ENCODE results near the gene TCHHL1.

DNA sequence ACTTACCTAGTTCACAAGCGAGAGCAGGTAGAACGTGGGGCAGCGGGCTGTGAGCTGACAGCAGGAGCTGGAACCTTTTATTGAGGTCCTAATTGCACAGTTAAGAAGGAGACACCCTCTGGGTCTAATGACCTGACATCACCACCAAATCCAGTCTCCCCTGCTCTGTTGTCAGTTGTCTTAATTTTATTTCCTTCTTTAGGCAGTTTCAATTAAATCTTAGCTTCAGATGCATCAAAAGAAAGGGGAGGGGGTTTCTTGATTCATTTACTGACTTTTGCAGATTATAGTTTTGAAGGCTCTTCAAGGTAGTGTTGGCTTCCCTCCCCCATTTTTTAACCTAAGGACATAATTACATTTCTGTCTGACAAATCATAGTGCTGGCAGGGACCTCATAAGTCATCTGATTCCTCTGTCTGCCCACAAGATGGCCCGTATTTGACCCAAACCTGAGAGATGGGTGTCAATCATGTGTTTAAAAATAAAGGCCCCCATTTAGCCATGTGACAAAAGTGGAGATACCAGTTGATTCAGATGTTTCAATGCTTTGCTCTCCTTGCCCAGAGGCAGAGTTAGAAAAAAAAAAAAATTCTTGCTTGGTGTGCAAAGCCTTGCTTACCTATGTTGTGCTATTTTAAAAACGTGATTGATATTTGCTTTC is at the start of gene TCHHL1:
- TF ChIP-seq SMAD3 (CRISPR knock-in tag; IDR thresholded peaks at IDR 0.05; ENCODE audit: borderline replicate concordance) (no peak), NR1H2 (CRISPR knock-in tag; IDR thresholded peaks at IDR 0.05) (no peak), IRF2 (CRISPR knock-in tag; IDR thresholded peaks at IDR 0.05; ENCODE audit: borderline replicate concordance, low read depth) (no peak), ELF4 (CRISPR knock-in tag; IDR thresholded peaks at IDR 0.05; ENCODE audit: low read depth) (no peak), NR3C1 (CRISPR knock-in tag; conservative IDR thresholded peaks at IDR 0.05; ENCODE audit: low read depth) (no peak), ZBTB21 (CRISPR knock-in tag; IDR thresholded peaks at IDR 0.05; ENCODE audit: borderline replicate concordance) (no peak), ZNF317 (CRISPR knock-in tag; IDR thresholded peaks at IDR 0.05; ENCODE audit: borderline replicate concordance, low read depth) (no peak), NFYB (CRISPR knock-in tag; conservative IDR thresholded peaks at IDR 0.05; ENCODE audit: low read depth) (no peak)
- TF ChIP-seq, protein P1, sequence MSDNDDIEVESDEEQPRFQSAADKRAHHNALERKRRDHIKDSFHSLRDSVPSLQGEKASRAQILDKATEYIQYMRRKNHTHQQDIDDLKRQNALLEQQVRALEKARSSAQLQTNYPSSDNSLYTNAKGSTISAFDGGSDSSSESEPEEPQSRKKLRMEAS (CRISPR knock-in tag; IDR thresholded peaks at IDR 0.05): no peak
- TF ChIP-seq, protein P2, sequence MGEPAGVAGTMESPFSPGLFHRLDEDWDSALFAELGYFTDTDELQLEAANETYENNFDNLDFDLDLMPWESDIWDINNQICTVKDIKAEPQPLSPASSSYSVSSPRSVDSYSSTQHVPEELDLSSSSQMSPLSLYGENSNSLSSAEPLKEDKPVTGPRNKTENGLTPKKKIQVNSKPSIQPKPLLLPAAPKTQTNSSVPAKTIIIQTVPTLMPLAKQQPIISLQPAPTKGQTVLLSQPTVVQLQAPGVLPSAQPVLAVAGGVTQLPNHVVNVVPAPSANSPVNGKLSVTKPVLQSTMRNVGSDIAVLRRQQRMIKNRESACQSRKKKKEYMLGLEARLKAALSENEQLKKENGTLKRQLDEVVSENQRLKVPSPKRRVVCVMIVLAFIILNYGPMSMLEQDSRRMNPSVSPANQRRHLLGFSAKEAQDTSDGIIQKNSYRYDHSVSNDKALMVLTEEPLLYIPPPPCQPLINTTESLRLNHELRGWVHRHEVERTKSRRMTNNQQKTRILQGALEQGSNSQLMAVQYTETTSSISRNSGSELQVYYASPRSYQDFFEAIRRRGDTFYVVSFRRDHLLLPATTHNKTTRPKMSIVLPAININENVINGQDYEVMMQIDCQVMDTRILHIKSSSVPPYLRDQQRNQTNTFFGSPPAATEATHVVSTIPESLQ (CRISPR knock-in tag; IDR thresholded peaks at IDR 0.05): no peak
- TF ChIP-seq, protein P3, sequence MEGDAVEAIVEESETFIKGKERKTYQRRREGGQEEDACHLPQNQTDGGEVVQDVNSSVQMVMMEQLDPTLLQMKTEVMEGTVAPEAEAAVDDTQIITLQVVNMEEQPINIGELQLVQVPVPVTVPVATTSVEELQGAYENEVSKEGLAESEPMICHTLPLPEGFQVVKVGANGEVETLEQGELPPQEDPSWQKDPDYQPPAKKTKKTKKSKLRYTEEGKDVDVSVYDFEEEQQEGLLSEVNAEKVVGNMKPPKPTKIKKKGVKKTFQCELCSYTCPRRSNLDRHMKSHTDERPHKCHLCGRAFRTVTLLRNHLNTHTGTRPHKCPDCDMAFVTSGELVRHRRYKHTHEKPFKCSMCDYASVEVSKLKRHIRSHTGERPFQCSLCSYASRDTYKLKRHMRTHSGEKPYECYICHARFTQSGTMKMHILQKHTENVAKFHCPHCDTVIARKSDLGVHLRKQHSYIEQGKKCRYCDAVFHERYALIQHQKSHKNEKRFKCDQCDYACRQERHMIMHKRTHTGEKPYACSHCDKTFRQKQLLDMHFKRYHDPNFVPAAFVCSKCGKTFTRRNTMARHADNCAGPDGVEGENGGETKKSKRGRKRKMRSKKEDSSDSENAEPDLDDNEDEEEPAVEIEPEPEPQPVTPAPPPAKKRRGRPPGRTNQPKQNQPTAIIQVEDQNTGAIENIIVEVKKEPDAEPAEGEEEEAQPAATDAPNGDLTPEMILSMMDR (IDR thresholded peaks at IDR 0.05): no peak
- TF ChIP-seq, protein P4, sequence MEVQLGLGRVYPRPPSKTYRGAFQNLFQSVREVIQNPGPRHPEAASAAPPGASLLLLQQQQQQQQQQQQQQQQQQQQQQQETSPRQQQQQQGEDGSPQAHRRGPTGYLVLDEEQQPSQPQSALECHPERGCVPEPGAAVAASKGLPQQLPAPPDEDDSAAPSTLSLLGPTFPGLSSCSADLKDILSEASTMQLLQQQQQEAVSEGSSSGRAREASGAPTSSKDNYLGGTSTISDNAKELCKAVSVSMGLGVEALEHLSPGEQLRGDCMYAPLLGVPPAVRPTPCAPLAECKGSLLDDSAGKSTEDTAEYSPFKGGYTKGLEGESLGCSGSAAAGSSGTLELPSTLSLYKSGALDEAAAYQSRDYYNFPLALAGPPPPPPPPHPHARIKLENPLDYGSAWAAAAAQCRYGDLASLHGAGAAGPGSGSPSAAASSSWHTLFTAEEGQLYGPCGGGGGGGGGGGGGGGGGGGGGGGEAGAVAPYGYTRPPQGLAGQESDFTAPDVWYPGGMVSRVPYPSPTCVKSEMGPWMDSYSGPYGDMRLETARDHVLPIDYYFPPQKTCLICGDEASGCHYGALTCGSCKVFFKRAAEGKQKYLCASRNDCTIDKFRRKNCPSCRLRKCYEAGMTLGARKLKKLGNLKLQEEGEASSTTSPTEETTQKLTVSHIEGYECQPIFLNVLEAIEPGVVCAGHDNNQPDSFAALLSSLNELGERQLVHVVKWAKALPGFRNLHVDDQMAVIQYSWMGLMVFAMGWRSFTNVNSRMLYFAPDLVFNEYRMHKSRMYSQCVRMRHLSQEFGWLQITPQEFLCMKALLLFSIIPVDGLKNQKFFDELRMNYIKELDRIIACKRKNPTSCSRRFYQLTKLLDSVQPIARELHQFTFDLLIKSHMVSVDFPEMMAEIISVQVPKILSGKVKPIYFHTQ (CRISPR knock-in tag; IDR thresholded peaks at IDR 0.05): no peak
- TF ChIP-seq, protein P5, sequence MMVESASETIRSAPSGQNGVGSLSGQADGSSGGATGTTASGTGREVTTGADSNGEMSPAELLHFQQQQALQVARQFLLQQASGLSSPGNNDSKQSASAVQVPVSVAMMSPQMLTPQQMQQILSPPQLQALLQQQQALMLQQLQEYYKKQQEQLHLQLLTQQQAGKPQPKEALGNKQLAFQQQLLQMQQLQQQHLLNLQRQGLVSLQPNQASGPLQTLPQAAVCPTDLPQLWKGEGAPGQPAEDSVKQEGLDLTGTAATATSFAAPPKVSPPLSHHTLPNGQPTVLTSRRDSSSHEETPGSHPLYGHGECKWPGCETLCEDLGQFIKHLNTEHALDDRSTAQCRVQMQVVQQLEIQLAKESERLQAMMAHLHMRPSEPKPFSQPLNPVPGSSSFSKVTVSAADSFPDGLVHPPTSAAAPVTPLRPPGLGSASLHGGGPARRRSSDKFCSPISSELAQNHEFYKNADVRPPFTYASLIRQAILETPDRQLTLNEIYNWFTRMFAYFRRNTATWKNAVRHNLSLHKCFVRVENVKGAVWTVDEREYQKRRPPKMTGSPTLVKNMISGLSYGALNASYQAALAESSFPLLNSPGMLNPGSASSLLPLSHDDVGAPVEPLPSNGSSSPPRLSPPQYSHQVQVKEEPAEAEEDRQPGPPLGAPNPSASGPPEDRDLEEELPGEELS (CRISPR knock-in tag; IDR thresholded peaks at IDR 0.05): no peak
- TF ChIP-seq, protein P6, sequence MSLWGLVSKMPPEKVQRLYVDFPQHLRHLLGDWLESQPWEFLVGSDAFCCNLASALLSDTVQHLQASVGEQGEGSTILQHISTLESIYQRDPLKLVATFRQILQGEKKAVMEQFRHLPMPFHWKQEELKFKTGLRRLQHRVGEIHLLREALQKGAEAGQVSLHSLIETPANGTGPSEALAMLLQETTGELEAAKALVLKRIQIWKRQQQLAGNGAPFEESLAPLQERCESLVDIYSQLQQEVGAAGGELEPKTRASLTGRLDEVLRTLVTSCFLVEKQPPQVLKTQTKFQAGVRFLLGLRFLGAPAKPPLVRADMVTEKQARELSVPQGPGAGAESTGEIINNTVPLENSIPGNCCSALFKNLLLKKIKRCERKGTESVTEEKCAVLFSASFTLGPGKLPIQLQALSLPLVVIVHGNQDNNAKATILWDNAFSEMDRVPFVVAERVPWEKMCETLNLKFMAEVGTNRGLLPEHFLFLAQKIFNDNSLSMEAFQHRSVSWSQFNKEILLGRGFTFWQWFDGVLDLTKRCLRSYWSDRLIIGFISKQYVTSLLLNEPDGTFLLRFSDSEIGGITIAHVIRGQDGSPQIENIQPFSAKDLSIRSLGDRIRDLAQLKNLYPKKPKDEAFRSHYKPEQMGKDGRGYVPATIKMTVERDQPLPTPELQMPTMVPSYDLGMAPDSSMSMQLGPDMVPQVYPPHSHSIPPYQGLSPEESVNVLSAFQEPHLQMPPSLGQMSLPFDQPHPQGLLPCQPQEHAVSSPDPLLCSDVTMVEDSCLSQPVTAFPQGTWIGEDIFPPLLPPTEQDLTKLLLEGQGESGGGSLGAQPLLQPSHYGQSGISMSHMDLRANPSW (CRISPR knock-in tag; conservative IDR thresholded peaks at IDR 0.05; ENCODE audit: low read depth): no peak

All from WTC11 (cell line).